GM12864 (cell line): ENCODE results near the gene AFF3.

Source experiments
- DNase-seq: peaks from one replicate; pipeline ENCODE4 v3.0.0-alpha.2; 2011; ENCODE audit warnings: low read depth
- H3K4me3 ChIP-seq: 2 replicates; pipeline ENCODE4 v1.5.1; 2011; ENCODE audit warnings: mild to moderate bottlenecking, low read depth, low read length, control low read depth
- CTCF ChIP-seq: IDR thresholded peaks from 2 replicates; pipeline ENCODE4 v1.5.1; 2011; ENCODE audit warnings: low read depth, mild to moderate bottlenecking, moderate library complexity, low read length, control low read depth, inconsistent platforms; ENCODE audit errors: missing control alignments

AFF3 gene

GRCh38 chr2:100039291-100039980 is 103.0 kb downstream of the AFF3 start:
- DNase-seq: no peak
- no peak for TF ChIP-seq CTCF
- H3K4me3 ChIP-seq: no peak overlapping the region

- H3K4me3 ChIP-seq: no peak overlapping the region
- no peak for DNase-seq
- no peak for TF ChIP-seq CTCF
Observed at GRCh38 chr2:100038011-100038410, 104.4 kb downstream of the AFF3 start.

- no peak overlapping the region for H3K4me3 ChIP-seq
- DNase-seq: no peak
- TF ChIP-seq CTCF: no peak
Observed at GRCh38 chr2:100036793-100037192, 105.6 kb downstream of the AFF3 start.

- no peak for TF ChIP-seq CTCF
- H3K4me3 ChIP-seq: no peak overlapping the region
- no peak for DNase-seq
Observed at GRCh38 chr2:100036026-100036425, 106.4 kb downstream of the AFF3 start.

GRCh38 chr2:100034431-100034830 is 108.0 kb downstream of the AFF3 start:
- H3K4me3 ChIP-seq: no peak overlapping the region
- no peak for TF ChIP-seq CTCF
- no peak for DNase-seq

GRCh38 chr2:100033976-100034375 is 108.4 kb downstream of the AFF3 start:
- DNase-seq: no peak
- TF ChIP-seq CTCF: no peak

GRCh38 chr2:100031604-100032003 is 110.8 kb downstream of the AFF3 start:
- no peak for TF ChIP-seq CTCF
- H3K4me3 ChIP-seq: no peak overlapping the region
- DNase-seq: no peak

More at GRCh38 chr2:100033976-100034375, 108.4 kb downstream of the AFF3 start:
- H3K4me3 ChIP-seq: no peak overlapping the region
